NCI-H82 treated with DMSO at 0.1 percent for 48 hours (cell line): Measurements from ENCODE around the gene TERT.
"Not testable (repeated sequence)": the region's sequence is repeated elsewhere in the genome, so short reads cannot be mapped to it uniquely, and the experiment has no call there.

ENCODE experiments used
- DNase-seq: peaks from one replicate; lab custom pipeline; 2025; ENCODE audit not compliant: unreplicated experiment; lab: John Stamatoyannopoulos, UW

TERT gene

DNA sequence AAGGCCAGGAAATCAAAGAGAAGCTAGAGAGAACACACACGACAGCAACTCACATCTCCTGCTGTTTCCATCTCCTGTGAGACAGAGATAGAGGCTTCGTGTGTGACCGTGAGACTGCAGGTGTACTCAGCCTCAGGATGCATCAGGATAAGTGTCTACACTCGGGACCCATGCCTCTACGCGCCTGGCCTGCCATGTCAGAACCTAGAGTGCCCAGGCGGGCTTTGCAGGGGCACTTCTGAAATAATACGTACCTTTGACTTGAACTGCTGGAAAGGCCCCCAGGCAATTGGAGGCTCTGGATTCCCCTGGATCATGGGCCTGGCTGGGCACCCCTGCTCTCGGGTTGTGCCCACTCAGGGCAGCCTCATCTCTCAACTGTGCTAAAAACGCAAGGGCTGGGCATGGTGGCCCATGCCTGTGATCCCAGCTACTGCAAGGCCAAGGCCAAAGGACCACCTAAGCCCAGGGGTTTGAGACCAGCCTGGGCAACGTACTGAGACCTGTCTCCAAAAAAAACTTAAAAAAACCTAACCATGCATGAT, 37.1 kb upstream of the TERT start:
- no peak for DNase-seq

DNA sequence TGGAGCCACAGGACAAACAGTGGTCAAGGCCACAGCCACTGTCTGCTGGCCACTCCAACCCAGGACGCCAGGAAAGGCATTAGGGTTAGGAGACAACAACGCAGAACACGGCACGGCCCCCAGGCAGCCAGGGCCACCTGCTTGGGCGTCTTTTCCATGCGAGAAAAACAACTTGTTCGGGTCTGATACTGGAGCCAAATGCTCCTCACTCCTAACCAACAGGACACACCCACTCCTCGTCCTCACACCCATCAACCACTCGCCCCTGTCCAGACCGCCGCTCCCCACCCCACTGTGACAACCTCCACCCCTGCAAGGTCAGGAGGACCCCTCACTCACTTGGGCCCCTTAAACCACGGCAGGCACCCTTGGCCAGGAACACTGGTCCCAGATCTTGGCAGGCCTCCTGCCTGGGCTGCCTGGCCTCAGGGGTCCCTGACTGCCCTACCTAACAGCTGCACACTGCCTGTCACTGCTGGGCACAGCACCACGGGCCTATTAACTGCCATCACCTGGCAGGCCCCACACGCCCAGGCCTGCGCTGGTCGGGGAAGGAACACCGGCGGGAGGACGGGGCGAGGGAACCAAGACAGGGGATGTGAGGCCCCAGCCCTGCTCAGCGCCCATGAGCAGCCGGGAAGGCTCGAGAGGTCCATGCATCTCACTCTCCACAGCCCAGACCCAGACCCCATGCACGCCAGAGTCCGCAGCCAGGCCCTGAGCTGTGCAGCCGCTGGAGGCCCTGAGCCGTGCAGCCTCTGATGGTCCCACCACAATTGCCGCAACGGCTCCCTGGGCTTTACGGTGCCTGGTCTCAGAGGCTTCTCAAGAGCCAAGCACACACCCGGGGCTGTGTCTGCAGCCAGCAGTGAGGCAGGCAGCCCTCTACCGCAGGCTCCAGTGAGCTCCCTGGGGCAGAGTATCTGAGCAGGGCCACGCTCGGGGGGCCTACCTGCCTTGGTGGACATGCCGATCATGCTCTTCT, 36.3 kb upstream of the TERT start:
- no peak for DNase-seq

DNA sequence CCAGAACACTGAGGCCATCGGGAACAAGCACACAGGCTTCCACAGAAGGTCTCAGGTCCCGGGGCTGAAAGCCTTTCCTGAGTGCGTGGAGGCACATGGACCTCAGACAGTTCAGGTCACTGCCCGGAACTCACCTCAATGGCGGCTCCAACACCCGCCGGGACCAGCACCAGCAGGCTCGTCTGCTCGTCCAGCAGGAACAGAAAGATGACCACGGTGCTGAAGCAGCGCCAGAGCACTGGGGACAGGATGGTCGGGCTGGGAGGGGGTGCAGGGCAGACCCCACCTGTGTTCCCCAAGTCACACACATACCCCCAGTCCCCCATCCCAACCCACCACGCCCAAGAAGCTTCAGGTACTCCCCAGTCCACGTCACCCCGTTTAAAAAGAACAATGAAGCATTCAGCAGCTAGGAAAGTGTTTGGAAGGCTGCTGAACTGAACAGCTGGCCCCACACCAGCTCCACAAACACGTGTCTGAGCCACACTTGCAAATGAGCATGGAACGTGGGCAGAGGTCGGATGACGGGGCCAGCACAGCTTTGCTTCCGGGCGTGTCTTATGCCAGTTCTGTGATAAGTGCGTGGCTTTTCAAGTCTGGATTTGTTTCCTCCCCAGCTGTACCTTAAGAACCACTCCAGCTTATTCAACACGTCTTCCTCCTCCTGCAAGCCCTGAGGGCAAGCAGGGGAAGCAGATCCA, 35.4 kb upstream of the TERT start:
- no peak for DNase-seq

DNA sequence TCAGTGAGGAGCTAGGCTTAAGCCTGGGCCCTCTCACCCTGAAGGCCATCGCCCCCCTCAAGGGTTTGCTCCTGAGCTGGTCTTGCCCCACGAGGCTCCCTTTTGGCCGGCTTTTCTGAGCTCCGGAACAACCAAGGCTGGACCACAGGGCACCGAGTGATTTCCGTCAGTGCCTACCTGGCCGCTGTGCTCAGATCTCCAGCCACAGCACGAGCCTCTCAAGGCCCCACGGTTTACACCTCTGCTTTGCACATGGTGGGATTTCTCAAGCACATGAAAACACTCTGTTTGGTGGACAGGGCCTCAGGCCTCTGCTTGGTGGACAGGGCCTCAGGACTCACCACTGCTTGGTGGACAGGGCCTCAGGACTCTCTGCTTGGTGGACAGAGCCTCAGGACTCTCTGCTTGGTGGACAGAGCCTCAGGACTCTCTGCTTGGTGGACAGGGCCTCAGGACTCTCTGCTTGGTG, 34.3 kb upstream of the TERT start:
- no peak for DNase-seq

DNA sequence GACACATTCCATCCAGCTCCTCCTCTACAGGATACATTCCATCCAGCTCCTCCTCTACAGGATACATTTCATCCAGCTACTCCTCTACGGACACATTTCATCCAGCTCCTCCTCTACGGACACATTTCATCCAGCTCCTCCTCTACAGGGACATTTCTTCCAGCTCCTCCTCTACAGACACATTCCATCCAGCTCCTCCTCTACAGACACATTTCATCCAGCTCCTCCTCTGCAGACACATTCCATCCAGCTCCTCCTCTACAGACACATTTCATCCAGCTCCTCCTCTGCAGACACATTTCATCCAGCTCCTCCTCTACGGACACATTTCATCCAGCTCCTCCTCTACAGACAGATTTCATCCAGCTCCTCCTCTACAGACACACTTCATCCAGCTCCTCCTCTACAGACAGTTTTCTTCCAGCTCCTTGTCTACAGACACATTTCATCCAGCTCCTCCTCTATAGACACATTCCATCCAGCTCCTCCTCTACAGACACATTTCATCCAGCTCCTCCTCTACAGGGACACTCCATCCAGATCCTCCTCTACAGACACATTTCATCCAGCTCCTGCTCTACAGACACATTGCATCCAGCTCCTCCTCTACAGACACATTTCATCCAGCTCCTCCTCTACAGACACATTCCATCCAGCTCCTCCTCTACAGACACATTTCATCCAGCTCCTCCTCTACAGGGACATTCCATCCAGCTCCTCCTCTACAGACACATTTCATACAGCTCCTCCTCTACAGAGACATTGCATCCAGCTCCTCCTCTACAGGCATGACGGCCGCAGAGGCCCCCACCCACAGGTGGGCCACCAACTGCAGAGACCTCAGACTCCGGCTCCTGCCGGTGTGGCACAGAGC, 33.6 kb upstream of the TERT start:
- not testable (repeated sequence) for DNase-seq

DNA sequence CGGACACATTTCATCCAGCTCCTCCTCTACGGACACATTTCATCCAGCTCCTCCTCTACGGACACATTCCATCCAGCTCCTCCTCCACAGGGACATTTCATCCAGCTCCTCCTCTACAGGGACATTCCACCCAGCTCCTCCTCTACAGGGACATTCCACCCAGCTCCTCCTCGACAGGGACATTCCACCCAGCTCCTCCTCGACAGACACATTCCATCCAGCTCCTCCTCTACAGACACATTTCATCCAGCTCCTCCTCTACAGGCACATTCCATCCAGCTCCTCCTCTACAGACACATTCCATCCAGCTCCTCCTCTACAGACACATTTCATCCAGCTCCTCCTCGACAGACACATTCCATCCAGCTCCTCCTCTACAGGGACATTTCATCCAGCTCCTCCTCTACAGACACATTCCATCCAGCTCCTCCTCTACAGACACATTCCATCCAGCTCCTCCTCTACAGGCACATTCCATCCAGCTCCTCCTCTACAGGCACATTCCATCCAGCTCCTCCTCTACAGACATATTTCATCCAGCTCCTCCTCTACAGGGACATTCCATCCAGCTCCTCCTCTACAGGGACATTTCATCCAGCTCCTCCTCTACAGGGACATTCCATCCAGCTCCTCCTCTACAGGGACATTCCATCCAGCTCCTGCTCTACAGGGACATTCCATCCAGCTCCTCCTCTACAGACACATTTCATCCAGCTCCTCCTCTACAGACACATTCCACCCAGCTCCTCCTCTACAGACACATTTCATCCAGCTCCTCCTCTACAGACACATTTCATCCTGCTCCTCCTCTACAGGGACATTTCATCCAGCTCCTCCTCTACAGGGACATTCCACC, 32.3 kb upstream of the TERT start:
- DNase-seq = not testable (repeated sequence)

DNA sequence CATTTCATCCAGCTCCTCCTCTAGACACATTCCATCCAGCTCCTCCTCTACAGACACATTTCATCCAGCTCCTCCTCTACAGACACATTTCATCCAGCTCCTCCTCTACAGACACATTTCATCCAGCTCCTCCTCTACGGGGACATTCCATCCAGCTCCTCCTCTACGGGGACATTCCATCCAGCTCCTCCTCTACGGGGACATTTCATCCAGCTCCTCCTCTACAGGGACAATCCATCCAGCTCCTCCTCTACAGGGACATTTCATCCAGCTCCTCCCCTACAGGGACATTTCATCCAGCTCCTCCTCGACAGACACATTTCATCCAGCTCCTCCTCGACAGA, 31.6 kb upstream of the TERT start:
- DNase-seq = not testable (repeated sequence)

DNA sequence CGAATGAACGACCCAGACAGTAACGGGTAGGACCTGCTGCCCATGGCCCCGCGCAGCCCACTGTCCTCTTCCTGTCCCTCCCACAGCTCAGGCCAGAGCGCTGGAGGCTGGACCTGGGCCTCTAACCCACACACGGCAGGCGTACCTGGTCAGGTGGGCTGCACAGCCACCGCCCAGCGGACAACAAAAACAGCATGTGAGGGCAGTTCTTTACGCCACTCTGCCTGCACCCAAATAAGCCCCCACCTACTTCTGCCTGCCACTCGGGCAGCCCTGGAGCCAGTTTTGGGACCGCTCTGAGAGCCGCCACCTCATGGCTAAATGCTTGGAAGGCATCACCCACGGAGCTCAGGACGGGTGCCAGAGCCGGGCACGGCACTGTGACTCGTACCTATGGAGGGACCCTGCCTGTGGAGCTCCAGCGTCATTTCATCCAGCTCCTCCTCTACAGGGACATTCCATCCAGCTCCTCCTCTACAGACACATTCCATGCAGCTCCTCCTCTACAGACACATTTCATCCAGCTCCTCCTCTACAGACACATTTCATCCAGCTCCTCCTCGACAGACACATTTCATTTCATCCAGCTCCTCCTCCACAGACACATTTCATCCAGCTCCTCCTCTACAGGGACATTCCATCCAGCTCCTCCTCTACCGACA, 31.1 kb upstream of the TERT start:
- no peak for DNase-seq

DNA sequence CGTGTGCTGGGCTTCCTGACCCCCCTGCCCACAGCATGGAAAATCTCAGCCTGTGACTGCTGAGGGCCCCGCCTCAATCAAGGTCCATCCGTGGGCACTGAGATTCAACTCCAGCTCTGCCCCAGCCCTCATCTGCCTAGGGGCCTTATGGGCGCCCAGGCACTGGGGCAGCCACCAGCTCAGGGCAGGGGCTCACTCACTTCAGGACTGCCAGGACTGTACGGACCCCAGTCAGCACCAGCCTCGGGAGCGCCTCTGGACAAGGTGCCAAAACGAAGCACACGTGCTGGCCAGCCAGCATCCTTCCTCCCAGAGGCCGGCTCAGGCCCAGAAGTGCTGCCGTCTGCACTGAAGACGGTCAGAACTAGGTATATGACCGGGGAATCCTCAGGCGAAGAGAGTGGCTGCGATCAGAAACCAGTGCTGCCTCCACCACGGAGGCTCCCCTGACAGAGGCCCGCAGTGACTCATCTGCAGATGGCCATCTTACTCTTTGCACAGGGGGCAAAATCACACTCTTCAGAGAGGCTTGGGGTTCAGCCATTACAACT, 30.4 kb upstream of the TERT start:
- no peak for DNase-seq

DNA sequence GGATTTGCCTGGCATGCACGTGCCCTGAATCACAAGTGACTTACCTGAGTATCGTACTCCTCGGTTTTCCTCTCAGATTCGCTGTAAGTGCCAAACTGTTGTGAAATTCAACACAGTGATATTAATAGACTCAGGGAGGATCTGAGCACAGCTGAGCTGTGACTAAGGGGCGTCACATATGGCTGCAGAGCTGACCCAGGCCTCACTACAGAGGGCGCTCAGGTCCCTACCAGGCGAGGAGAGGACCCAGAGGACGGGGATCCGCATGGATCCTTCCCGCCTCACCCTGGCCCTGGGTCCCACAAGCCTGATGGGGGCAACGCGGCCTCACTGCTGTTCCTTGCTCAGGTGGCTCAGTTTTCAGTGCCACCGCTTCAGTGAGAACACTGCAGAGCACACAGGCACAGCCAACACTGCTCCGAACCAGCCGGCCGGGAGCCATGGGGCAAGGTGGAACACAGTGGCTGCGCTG, 29.9 kb upstream of the TERT start:
- DNase-seq = no peak

DNA sequence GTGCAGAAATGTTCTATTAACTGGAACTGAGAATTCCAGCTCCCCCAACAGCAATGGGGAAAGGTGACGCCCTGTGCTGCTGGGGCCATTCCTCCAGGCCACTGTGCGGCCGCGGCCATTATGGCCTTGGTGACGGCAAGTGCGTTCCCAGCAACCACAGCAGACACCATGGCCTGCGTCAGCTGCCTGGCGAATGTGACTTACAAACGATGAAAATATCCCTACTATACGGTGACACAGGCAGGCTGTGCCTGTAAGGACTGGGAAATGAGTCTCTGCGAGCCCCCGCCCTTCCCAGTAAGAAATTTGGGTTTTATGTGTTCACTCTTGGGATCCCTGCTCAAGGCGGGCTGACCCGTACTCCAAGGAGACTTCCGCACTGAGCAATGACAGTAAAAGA, 29.4 kb upstream of the TERT start:
- no peak for DNase-seq

DNA sequence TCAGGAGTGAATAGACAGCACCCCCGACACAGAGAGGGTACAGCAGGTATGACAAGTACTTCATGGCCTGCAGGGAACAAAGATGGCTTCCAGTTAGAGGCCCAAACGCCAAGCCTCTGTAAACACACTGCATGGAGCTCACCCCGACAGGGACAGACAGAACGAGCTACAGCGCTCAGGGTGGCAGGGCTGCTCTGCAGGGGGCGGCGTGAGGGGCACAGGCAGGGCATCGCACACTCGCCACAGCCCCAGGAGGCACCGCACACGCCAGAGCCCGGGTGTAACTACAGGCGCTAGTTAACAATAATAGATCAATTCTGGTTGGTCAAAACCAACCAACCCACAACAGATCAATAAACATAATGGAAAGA, 28.9 kb upstream of the TERT start:
- DNase-seq = no peak

DNA sequence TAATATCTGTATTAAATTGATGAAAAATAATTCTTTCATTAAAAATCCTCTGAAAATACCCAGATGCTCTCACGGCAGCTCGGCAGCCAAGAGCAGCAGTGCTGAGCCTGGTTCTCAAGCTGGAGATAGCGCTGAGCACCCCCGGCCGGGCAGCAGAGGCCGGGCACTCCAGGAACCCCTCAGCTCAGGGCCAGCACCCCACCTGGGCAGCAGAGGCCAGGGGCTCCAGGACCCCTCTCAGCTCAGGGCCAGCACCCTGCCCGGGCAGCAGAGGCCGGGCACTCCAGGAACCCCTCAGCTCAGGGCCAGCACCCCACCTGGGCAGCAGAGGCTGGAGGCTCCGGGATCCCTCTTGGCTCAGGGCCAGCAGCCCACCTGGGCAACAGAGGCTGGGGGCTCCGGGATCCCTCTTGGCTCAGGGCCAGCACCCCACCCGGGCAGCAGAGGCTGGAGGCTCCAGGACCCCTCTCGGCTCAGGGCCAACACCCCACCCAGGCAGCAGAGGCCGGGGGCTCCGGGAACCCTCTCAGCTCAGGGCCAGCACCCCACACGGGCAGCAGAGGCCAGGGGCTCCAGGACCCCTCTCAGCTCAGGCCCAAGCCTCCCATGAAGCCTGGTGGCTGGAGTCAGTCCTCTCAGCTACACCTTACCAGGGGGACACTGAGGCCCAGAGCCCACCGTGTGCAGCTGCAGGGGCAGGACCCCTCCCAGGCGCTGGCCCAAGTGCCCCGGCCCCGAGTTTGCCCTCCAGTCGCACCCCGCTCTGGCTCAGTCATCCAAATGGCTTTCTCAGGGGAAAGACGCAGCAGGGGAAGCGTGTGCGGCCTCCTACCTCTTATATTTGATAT, 28.3 kb upstream of the TERT start:
- DNase-seq = no peak

DNA sequence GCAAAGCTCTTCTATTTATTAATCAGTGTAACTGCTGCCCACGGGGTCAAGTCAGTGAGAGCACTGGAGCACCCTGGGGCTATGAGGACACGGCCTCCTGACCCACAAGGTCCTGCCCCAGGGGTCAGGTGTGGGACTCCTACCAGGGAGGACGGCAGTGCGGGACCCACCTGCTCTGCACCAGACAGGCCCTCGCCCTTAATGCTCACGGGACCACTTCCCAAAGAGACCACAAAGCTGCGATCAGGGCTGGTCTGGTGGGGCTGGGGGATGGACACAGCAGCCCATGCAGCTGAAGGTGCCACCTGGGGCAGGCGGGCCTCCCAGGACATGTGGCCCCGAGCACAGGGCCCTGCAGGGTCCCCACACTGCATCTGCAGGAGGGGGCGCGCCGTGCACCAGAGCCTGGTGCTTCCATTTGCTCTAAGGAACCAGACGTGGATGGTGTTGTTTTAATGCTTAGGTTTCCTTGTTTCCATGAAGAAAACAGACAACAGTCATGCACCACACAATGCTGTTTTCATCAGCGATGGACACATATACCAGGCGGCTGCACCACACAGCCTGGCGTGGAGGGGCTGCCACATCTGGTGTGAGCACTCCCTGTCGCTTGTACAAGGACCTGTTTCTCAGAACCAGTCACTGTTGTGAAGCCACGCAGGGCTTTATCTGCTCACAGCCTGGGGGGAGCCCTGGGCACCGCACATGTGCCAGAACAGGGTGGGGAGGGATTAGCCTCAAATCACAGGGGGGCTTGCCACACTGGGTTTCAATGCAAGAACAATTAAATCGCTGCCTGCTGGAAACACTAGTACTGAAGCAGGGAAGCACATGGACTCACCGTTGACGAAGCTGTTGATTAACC, 27.4 kb upstream of the TERT start:
- no peak for DNase-seq

DNA sequence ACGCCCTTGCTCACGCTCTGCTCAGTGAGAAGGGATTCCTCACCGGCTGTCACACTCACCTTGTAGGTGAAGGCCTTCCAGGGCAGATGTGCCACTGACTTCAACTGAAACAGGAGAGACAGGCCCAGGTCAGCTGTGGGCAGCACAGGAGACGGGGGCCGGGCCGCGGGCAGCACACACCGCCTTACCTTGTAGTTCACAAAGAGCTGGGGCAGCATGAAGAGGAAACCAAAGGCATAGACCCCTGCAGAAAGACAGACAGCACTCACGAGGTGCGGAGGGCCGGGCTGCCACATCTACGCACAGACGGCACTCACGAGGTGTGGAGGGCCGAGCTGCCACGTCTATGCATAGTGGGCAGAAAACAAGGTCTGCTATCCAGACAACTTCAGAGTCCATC, 26.7 kb upstream of the TERT start:
- no peak for DNase-seq

DNA sequence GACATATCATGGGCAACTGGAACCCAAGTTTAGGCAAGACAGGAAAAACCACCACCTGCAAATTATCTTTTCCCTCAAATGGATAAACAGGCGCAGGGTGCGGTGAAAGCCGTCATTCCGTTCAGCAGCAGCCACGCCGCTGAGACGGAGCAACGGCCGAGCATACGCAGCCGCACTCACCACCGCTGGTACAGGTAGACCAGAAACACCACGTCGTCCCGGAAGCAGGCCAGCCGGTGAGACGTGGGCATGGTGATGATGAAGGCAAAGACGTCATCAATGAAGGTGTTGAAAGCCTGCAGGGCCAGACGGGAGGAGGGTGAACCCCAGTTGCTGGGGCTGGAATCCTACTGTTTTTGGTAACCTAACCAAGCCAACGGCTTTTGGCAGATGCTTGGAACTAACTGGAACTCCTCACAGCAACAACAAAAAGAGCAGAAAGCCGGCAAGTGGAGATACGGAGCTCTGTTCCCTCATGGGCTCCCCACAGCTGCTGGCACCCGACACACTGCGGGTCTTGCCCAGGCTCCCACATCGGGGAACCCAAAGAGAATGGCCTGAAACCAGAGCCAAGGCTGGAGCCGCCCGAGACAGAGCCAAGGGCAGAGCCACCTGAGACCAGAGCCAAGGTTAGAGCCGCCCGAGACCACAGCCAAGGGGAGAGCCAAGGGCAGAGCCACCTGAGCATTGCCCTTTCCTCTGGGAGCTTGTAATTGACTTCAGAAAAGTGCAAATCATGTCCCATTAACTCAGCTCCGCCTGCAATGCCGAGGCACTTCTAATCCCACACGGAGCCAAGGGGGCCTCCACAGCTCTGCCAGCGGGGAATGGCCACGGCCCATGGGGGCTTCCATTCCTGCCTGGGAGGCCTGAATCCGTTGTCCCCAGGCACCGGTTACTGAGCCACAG, 25.8 kb upstream of the TERT start:
- DNase-seq = no peak
